ENCODE measurements around the gene MYZAP.

The MYZAP gene

DNA sequence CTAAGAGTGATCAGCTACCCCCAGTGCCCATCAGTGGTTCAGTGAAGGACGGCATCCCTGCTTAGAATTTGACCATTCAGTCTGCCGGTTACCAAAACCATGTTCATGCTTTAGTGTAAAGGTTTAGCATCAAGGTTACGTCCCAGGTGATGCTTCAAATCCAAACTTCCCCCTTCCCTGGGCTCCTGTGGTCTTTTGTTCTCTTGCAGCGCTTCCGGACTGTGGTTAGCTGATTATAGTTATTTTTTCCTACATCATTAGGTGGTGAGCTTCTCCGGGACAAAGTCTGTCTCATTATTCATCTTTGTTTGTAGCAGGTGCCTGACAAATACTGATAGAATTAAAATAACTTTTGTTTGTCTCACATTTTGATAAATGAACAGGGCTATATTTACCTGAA is 28.3 kb upstream of the MYZAP start:
- no peak for DNase-seq (ENCODE audit: low read depth)

DNA sequence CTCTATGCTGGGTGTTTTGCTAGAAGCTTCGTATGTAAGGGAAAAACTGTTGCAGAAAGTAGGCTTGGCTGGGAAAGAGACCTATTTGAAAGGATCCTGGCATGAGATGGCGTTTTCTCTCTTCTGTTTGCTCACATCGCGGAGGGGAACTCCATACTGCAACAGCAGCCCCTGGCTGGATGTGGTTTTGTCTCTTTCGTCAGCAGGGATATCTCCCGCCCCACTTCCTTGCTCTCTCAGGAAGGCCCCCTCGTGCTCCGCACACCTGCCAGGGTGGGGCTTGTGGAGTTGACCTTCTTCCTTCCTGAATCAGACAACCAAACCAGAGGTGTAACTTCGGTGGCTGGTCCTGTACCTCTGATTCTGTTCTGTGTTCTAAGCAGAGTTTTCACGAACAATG is 26.4 kb upstream of the MYZAP start:
- DNase-seq (ENCODE audit: low read depth) = no peak

DNA sequence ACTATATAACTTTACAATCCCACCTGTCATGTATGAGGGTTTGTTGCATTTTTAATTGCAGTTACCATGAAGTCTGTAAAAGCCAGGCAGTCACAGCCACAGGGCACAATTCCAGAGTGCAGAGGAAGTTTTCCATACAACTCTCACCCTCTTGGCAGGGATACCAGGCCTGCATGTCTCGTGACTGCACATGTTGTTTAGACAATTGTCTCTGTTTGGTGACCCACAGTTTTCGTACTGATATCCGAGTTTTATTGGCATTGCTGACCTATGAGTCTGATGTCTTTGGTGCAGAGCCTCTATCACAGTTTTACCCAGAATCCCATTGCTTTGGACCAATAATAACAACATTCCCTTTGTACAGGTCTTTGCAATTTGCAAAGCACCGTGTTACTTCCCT is 24.9 kb upstream of the MYZAP start:
- DNase-seq (ENCODE audit: low read depth) = no peak

DNA sequence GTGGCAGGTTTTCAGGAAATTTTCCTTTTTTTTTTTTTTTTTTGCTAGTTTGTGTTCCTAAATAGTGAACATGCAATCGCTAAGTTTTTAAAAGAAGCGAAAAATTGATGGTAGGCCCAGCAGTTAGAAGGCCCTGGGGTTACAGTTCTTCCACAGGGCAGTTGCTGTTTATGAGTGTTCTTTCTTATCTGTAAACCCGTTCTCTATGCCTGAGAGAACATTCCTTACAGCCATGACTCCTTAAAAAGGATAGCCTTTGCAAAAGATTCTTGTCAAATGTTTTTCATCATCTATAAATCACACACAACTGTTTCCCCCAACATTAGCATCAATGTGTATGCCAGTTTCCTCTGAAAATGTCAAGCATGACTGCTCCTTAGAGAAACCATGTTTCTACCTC is 23.8 kb upstream of the MYZAP start:
- no peak for DNase-seq (ENCODE audit: low read depth)

DNA sequence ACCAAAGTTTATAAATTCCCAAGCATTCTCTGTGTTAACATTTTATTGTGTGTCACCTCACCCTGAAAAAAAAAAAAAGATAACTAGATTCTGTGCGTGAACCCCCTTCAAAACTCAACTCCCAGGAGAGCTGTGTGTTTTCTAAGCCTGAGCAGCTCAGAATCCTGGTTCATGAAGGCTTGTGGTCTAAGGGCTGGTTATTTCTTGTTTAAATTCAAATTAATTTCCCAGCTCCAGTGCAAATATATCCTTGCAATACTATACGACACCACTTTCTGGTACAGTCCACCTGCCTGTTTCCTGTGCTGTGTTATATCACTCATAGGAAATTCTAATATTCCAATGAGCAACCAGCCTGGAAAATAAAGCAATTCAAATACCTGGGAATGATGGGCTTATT is 23.4 kb upstream of the MYZAP start:
- no peak for DNase-seq (ENCODE audit: low read depth)

DNA sequence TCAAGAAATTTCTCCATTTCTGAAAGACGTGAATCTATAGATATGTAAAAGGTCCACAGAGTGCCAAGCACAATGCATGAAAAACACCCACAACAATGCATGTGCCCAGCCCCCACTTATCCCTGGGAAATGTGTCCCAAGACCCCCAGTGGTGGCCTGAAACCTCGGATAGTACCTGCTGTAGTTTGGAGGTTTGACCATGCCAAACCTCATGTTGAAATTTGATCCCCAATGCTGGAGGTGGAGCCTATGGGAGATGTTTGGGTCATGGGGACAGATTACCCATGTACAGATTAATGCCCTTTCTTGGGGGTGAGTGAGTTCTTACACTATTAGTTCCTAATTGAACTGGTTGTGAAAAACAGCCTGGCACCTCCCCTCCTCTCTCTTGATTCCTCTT is 21.4 kb upstream of the MYZAP start:
- DNase-seq (ENCODE audit: low read depth) = no peak

DNA sequence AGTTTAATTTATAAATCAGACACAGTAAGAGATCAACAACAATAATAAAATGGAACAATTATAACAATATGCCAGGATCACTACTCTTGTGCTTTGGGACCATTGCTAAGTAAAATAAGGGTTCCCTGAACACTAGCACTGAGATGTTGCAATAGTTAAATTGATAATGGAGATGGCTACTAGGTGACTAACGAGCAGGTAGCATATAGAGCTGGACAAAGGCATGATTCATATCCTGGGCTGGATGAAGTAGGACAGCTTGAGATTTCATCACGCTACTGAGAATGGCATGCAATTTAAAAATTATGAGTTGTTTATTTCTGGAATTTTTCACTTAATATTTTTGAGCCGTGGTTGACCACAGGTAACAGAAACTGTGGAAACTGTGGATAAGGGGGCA is 20.7 kb upstream of the MYZAP start:
- DNase-seq (ENCODE audit: low read depth) = no peak

DNA sequence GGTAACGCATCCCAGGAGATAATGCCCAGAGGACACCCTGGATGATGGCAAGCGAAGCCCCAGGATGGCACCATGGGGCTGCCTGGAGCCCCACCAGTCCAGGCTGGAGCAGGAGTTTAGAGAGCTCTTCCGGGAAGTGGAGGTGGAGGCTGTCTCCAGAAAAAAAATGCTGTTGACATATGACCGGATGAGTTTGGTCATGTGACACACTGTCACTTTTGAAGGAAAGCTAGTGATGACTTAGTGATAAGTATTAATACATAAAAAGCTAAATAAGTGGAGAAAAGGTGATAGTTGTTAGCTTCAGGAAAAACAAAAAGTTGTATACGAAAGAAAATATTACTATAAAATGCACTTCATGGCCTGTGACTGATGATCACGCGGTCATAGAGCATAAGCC is 20.0 kb upstream of the MYZAP start:
- no peak for DNase-seq (ENCODE audit: low read depth)

DNA sequence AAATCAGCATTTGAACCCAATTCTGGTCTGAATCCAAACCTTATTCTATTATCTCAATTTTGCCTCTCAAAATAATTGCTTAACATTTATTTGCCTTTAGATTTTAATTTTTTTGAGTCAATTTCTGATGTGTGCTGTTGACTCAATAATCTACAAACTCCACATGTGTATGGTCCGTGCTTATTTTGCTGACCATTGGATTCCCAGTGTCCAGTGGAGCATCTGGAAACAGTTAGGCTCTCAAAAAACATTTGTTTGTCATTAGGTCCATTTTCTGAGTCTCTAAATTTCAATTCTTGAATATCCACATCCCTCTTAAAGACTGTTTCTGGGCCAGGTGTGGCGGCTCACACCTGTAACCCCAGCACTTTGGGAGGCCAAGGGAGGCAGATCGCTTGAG is 19.2 kb upstream of the MYZAP start:
- no peak for DNase-seq (ENCODE audit: low read depth)

DNA sequence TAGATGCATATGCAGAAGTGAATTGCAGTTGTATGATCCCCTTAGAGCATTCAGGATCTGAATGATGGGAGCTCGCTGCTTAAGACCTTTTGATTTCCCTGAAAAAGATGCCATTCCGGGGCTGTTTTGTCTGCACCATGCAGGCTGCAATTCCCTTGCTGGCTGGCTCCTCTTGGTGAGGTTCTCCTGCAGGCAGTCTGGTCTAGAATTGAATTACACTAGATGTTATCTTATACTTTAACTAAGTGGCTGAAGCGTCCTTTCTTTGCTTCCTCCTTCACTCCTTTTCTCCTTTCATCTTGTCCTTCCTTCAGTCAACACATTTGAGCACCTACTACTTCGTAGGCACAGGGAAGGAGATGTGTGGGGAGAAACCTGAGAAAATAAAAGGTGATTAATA is 18.6 kb upstream of the MYZAP start:
- DNase-seq (ENCODE audit: low read depth) = no peak

DNA sequence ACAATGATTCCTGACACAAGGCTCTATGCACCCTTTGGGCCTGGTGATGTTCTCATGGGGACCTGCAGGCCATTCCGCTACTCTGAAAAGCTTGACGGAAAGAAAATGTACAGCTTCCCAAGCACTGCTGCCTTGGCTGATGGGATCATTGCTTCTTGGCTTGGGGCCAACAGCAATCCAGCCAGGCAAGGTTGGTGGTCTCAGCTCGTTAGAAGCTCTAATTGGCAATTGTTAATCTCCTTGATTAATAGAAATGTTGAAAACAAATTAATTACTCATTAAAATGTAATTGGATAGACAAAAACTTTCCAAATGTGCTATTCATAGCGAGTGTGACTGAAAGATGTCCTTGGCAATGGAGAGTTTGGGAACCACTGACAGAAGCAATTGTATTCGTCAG is 16.3 kb upstream of the MYZAP start:
- no peak for DNase-seq (ENCODE audit: low read depth)

DNA sequence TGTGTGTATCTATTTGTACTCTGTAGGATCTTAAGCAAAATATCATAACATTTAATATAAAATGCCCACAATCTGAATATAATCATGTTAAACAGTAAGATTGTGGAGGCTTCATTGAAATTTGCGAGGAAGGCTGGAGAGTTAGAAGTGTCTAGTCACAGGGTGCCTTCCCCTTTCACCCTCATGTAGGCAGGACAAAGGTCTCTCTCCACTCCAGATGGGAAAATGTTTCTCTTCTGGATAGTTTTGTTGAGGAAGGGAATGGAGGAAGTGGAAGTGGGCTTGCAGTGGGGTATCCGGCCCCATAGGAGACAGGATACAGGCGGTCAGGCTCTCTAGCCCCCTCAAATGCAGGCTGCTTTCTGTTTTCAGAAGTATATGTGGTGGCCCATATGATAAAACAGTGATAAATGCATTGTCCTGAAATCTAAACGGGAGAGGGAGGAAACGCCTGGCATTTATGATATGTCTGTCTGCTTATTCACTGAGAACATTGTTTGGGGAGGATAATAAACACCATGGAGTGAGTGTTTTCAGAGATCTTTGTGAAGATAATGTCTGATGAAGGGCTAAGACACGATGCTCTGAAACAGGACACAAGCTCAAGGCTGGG is 13.3 kb upstream of the MYZAP start:
- DNase-seq (ENCODE audit: low read depth) = no peak

DNA sequence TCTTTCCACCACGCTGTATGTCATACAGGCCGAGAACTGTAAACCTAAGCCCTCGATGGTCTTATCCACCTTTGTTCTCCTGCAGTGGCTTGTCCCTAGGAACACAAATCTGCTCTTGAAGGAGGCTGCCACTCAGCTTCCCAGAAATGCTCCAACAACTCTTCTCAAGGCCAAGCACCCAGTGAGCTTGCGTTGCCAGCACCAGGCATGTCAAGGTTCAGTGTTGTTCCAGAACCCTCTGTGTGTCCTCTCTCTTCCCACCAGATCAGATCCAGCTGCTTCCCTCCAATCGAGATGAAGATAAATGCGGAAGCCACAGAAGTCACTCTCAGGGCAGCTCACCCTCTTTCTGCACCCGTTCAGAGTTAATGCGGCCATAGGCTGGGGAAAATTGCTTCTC is 11.3 kb upstream of the MYZAP start:
- DNase-seq (ENCODE audit: low read depth) = no peak

DNA sequence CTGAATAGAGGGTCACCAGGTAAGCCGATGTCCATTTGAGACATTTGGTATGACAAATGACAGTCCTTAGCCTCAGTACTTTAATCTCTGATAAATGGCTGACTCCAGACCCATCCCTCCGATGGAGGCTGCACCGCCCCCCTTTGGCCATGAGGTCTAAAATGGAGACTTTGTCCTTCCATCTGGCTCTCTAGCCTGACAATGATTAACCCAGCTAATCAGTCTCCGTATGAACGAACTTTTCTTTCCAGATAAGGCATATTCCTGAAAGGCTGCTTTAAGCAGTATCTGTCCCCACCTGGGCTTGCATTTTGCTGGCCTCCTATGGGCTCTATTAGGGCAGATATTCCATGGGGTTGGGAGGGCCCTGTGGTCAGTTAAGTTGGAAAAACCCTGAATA is 10.8 kb upstream of the MYZAP start:
- DNase-seq (ENCODE audit: low read depth) = no peak

DNA sequence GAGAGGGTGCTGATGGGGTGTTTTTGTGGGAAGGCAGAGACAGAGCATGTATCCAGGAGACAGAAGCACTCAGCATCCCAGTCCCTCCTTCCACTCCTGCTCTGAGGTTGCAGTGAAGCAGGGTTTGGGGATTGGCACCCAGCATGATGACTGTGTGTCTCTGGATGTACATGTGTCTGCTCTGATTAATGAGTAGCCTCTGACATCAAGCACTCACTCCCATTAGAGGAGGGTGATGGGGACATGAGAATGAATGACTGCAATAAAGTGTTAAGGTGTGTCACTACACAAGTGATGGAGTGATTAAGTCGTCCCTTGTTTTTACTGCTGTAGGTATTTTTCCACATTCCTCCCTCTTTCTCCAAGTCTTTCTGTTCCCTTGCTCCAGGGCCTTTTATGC is 9.6 kb upstream of the MYZAP start:
- DNase-seq (ENCODE audit: low read depth) = no peak

DNA sequence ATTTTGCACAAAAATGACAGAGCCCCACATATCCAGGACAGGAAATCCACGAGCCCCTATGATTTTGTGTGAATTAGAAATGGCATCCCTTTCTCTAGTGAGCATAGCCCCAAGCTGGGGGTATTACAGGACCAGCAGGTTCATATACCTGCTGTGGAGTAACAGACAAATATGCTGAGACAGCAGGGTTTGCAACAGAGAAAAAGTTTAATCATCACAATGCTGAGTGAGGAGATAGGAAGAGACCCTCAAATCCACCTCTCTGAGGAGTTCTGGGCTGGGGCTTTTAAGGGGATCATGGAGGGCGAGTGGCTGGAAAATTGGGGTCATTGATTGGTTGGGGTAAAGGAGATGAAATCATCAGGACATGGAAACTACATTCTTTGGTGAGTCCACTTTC is 8.4 kb upstream of the MYZAP start:
- no peak for DNase-seq (ENCODE audit: low read depth)

DNA sequence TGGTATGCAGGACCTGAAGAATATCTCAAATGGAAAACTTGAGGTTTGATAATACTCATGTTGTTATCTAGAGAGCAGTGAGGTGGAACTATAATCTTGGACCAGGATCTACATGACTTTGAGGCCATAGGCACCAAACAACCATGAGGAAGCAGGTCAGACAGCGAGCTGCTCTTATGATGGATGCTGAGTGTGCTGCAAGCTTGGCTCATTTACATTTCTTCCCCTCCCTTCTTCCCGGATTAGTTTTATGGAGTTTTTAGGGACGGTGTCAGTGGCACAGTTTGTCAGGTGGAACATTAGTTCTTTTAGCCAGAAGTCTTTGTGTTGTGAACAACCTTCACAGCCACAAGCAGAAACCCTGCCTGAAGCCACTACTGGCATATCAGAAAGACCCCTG is 8.0 kb upstream of the MYZAP start:
- DNase-seq (ENCODE audit: low read depth) = no peak

DNA sequence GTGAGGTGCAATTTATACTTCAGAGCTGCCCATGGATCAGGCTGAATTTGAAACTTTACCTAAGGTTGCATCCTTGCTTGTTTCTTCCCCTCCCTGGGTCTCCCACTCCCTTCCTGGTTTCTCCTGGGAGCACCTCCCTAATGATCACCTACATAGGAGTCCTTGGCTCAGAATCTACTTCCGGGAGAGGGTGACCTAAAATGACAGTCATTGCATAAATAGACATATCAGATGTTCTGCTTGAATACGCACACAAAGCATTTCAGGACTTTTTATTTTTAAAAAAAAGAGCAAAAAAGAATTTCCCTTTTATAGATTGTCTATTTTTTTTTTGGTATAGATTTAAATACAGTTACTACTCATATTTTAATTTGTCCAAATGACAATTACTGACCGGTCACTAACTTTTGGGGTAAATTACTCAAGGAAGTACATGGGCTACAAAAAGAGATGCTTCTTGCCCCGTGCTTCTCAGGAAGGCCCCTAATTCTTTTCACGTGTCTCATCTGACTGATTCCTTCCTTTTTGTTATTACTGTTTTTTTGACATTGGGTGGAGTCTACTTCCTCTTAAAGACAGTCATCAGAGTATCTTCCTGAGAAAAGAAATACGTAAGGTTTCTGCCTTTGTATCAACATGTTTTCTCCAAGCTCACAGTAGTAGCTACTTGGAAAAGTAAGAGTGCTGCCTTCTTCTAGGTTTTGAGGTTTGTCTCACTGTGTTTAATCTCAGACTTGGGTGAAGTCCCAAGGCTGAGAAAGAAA is 4.9 kb upstream of the MYZAP start:
- no peak for DNase-seq (ENCODE audit: low read depth)

DNA sequence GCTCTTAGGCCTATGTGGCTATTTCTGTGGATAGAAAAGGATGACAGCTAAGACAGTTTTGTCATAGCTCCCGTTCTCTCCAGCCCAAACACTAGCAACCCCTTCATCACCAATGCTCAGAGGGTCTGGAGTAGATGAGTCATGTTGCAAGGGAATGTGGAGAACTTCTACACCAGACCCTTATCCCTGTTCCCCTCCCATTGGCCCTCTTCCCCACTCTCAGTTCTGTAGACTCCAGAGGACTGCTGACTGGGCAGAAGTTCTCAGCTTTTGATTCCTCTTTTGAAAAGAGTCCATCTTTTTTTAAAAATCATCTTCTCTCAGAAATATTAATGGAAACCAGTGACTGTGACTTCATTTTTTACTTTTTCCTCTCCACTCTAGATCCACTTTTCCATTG is 2.4 kb upstream of the MYZAP start:
- DNase-seq (ENCODE audit: low read depth) = no peak

DNA sequence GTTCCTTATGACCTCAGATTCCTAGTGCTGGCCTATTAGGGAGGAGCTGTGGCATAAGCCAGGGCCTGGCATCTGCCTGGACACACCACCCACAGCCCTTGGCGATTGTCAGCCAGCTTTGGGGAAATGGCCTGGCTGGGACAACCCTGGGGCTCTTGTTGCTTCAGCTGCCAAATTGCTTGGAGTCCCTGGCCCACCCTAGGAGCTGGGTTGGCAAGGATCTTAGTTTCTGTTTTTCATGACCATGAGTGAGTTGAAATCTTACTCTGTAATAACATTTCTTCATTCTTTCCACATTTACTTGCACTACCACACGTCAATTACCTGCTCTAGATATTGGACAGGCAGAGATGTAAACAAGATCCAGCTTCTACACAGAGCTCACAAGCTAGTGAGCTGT is 1.9 kb upstream of the MYZAP start:
- no peak for DNase-seq (ENCODE audit: low read depth)

DNA sequence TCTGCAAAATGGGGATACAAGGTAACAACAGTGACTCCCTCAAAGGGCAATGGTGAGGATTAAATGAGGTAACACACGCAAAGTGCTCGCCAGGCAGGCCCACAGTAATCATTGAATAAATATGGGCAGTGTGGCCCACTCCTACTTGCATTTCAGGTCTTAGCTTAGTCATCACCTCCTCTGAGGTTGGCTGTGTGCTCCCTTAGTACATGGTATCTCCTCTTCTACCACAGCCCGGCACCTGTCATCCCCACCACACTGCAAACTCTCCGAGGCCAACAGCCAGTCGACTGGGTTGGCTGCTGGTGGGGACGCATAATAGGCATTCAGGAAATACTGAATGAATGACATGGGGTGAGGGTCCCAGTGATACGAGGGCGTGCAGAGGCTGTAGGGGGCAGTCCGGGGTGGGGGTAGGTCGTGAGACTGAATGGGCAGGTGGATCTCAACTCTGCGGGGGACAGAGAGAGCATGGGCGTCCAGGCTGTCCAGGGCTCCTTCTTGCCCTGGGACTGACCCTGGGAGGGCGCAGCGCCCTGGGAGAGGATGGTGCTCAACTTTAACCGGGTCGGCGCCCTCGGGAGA is 375 bp upstream of the MYZAP start:
- no peak for DNase-seq (ENCODE audit: low read depth)

DNA sequence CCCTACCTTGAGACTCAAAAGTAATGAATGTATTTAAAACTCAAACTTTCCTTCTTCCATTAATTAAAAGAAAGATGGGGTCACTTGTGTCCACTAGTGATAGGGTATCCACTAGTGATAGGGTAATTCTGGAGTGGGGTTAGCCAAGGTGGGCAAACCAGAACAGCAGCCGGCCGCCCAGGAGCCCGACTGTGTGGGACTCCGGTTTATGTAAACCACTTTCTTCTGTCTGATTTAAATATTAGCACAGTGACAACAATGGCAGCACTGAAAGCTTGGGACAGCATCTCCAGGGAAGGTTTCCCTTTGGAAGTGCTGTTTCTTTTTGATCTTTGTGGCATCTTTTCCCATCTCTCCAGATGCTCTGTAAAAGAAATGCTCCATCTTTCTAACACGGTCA is 722 bp downstream of the MYZAP start:
- DNase-seq (ENCODE audit: low read depth) = no peak

DNA sequence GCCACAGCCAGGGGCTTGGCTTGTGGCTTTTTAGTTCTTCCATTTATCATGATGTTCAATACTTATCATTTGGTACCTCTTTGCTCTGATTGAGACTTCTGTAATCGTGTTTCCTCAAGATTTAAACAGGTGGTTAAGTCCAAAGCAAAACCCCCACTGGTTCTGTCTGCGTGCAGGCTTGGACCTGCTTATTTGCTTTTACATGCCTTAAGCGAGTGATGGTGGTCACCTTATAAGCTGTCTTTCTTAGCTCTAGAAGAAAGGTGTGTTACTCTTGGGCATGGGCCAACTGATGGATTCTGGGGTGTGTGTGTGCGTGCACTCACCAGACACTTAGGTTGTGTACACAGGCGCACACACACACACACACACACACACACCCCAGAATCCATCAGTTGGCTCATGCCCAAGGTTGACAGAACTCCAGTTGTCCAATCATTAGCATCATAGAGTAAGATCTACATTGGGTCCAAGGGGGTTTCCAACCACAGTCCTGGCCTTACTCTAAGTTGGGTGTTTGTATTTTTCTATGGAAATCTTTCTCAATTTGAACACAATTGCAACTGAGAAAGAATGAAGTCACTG is 1.2 kb downstream of the MYZAP start:
- DNase-seq (ENCODE audit: low read depth) = no peak

DNA sequence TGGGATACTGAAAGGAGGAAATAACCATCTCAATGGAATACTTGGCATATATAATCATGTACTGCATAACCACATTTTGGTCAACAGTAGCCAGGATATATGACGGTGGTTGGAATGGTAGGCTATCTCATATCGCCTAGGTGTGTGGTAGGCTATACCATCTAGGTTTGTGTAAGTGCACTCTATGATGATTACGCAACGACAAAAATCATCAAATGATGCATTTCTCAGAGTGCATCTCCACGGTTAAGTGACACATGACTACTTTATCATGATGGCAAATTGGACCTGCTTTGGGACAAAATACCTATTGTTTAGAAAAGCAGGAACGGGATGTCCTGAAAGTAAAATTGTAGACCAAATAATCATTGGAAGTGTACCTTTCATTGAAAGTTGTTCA is 2.8 kb downstream of the MYZAP start:
- no peak for DNase-seq (ENCODE audit: low read depth)
